ENCODE measurements around the gene ZBTB8B.

Gene ZBTB8B

DNA sequence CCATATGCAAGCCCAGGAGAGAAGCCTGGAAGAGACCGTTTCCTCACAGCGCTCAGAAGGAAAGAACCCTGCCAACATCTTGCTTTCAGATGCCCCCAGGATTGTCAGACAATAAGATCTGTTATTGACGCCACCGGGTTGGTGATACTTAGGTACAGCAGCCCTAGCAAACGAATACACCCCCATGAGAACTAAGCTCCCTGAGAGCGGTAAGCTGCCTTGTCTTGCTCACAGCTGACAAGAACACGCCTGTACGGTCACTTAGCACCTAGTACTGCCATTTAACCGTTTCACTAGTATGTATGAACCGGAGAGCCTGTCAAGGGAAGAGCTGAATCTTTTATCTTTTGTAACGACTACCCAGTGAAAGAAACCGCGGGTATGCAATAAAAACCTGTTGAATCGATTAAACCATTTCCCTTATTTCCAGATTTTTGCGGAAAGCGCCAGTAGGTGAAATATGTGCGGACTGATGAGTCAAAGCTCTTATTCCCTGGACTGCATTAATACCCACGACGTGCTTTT is 619 bp upstream of the ZBTB8B start:
- Histone ChIP-seq H3K79me2 (ENCODE audit: control insufficient read depth, low read length) (no peaks in the 10 kb centered on the region), H3K27ac (ENCODE audit: low read depth, low read length) (no peak overlapping the region), H3K27me3 (ENCODE audit: control insufficient read depth, low read length) (peaks cover 13% of the 10 kb centered on the region), H3K9me3 (ENCODE audit: control insufficient read depth, insufficient read depth, low read length) (peaks cover 2% of the 10 kb centered on the region), H3F3A (ENCODE audit: control insufficient read depth, insufficient read depth) (no peaks in the 10 kb centered on the region), H3K36me3 (ENCODE audit: control insufficient read depth, low read length) (no peaks in the 10 kb centered on the region), H4K20me1 (ENCODE audit: control insufficient read depth, insufficient read depth, low read depth, low read length) (no peaks in the 10 kb centered on the region), H3K9me2 (replicated peaks; ENCODE audit: control insufficient read depth, low read length) (no peaks in the 10 kb centered on the region), H3K4me1 (ENCODE audit: control insufficient read depth, low read length) (no peaks in the 10 kb centered on the region), H3K4me3 (ENCODE audit: low read length) (no peak overlapping the region), H3K4me2 (ENCODE audit: low read length) (no peak overlapping the region)
- TF ChIP-seq, protein P1, sequence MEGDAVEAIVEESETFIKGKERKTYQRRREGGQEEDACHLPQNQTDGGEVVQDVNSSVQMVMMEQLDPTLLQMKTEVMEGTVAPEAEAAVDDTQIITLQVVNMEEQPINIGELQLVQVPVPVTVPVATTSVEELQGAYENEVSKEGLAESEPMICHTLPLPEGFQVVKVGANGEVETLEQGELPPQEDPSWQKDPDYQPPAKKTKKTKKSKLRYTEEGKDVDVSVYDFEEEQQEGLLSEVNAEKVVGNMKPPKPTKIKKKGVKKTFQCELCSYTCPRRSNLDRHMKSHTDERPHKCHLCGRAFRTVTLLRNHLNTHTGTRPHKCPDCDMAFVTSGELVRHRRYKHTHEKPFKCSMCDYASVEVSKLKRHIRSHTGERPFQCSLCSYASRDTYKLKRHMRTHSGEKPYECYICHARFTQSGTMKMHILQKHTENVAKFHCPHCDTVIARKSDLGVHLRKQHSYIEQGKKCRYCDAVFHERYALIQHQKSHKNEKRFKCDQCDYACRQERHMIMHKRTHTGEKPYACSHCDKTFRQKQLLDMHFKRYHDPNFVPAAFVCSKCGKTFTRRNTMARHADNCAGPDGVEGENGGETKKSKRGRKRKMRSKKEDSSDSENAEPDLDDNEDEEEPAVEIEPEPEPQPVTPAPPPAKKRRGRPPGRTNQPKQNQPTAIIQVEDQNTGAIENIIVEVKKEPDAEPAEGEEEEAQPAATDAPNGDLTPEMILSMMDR (IDR thresholded peaks at IDR 0.05; ENCODE audit: low read depth, low read length, poor library complexity, severe bottlenecking), result no peak
- TF ChIP-seq EZH2phosphoT487 (IDR thresholded peaks at IDR 0.05; ENCODE audit: borderline replicate concordance, low read length), result no peak

DNA sequence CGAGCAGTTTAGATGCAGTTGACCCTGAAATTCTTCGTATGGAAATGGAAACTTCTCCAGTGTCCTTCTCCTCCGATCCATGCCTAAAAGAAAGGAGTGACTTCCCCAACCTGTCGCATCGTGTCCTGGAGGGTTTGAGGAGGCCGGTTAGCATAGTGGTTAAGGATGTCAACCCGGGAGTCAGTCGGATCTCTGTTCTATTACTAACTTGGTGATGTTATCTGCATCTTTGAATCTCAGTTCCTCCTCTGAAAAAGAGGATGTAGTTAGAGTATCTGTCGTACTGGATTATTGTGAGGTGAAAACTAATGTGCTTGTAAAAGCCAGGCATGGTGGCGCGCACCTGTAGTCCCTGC is 684 bp downstream of the ZBTB8B start:
- H3K9me2 ChIP-seq (replicated peaks; ENCODE audit: control insufficient read depth, low read length), result no peaks in the 10 kb centered on the region
- TF ChIP-seq, protein P1 (IDR thresholded peaks at IDR 0.05; ENCODE audit: low read depth, low read length, poor library complexity, severe bottlenecking), result no peak
- no peak for TF ChIP-seq EZH2phosphoT487 (IDR thresholded peaks at IDR 0.05; ENCODE audit: borderline replicate concordance, low read length)
- no peaks in the 10 kb centered on the region for H3K36me3 ChIP-seq (ENCODE audit: control insufficient read depth, low read length)
- H3K79me2 ChIP-seq (ENCODE audit: control insufficient read depth, low read length), result no peaks in the 10 kb centered on the region
- no peaks in the 10 kb centered on the region for H3F3A ChIP-seq (ENCODE audit: control insufficient read depth, insufficient read depth)
- H3K4me2 ChIP-seq (ENCODE audit: low read length), result no peak overlapping the region
- peaks cover 13% of the 10 kb centered on the region for H3K27me3 ChIP-seq (ENCODE audit: control insufficient read depth, low read length)
- H4K20me1 ChIP-seq (ENCODE audit: control insufficient read depth, insufficient read depth, low read depth, low read length), result no peaks in the 10 kb centered on the region
- H3K27ac ChIP-seq (ENCODE audit: low read depth, low read length), result no peak overlapping the region
- H3K4me3 ChIP-seq (ENCODE audit: low read length), result no peak overlapping the region
- no peaks in the 10 kb centered on the region for H3K9me3 ChIP-seq (ENCODE audit: control insufficient read depth, insufficient read depth, low read length)
- no peaks in the 10 kb centered on the region for H3K4me1 ChIP-seq (ENCODE audit: control insufficient read depth, low read length)

DNA sequence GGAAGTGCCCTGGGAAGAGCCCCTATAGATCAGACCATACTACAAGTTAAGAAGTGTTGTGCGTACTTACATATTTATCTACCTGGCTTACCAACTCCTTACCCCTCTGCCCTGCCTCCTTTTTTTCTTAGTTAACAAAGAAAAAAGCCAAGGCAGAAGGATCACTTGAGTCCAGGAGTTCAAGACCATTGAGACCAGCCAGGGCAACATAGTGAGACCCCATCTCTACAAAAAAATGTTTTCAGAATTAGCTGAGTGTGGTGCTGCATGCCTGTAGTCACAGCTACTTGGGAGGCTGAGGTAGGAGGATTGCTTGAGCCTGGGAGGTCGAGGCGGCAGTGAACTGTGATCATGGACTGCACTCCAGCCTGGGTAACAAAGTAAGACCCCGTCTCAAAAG is 1.9 kb downstream of the ZBTB8B start:
- no peak for TF ChIP-seq EZH2phosphoT487 (IDR thresholded peaks at IDR 0.05; ENCODE audit: borderline replicate concordance, low read length)
- TF ChIP-seq, protein P1 (IDR thresholded peaks at IDR 0.05; ENCODE audit: low read depth, low read length, poor library complexity, severe bottlenecking), result no peak

More for the DNA sequence above, 1.9 kb downstream of the ZBTB8B start:
- Histone ChIP-seq H3K27ac (ENCODE audit: low read depth, low read length) (no peak overlapping the region), H3K9me3 (ENCODE audit: control insufficient read depth, insufficient read depth, low read length) (no peaks in the 10 kb centered on the region), H3K79me2 (ENCODE audit: control insufficient read depth, low read length) (no peaks in the 10 kb centered on the region), H3F3A (ENCODE audit: control insufficient read depth, insufficient read depth) (no peaks in the 10 kb centered on the region), H3K27me3 (ENCODE audit: control insufficient read depth, low read length) (peaks cover 10% of the 10 kb centered on the region), H3K4me1 (ENCODE audit: control insufficient read depth, low read length) (no peaks in the 10 kb centered on the region), H3K9me2 (replicated peaks; ENCODE audit: control insufficient read depth, low read length) (no peaks in the 10 kb centered on the region), H3K4me3 (ENCODE audit: low read length) (no peak overlapping the region), H4K20me1 (ENCODE audit: control insufficient read depth, insufficient read depth, low read depth, low read length) (no peaks in the 10 kb centered on the region), H3K36me3 (ENCODE audit: control insufficient read depth, low read length) (no peaks in the 10 kb centered on the region), H3K4me2 (ENCODE audit: low read length) (no peak overlapping the region)

Data from DOHH2 (cell line).